Measurements from ENCODE around the gene POLE. TPM values are rescaled to one million over a fixed set of nuclear protein-coding genes. Genes with fewer than 3 reads are reported as not detected.

The POLE gene
- total RNA-seq, 1 experiment from 2014 or later, result 147 TPM

DNA sequence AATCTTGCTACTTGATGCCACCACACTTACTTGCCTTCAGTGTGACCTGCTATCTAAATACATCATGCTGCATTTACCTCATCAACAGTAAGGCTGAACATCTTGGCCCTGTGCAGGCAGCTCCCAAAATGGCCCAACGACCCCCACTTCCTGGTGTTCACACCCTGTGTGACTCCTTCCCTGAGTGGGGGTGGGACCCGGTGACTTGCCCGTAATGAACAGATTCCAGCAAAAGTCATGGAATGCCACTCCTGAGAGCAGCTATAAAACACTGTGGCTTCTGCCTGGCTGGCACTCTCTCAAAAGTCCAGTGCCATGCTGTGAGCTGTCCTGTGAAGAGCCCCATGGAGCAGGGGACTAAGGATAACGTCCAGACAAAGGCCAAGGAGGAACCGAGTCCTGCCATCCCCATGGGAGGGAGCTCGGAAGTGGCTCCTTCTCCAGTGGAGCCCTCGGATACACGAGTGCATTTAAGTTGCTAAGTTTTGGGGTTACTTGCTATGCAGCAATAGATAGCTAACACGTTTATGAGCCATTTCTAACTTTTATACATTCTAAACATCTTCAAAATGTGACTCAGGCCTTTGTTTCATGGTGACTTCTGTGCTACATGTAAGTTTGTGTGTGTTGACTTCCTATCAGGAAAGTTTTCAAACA lies 35.6 kb downstream of the POLE start:
- no peaks in the 10 kb centered on the region for H3K4me1 ChIP-seq (ENCODE audit: insufficient read depth, low read length)
- no peak overlapping the region for H3K23ac ChIP-seq (ENCODE audit: insufficient read length, low read depth, low read length)
- H3K79me2 ChIP-seq (ENCODE audit: insufficient read depth, low read length), result no peaks in the 10 kb centered on the region; the same call in 1 of the 2 replicates
- no peak overlapping the region for H4K8ac ChIP-seq (replicated peaks; ENCODE audit: insufficient read length, low read depth, low read length)
- H2BK120ac ChIP-seq (ENCODE audit: low read depth, low read length, poor library complexity, severe bottlenecking), result no peak overlapping the region
- no peak overlapping the region for H2AK5ac ChIP-seq (ENCODE audit: insufficient read length, low read length)
- H2AFZ ChIP-seq (ENCODE audit: low read length), result no peak overlapping the region
- H3K4me2 ChIP-seq (ENCODE audit: insufficient read depth, insufficient read length, low read length), result no peak overlapping the region
- no peak overlapping the region for H3K56ac ChIP-seq (ENCODE audit: insufficient read length, low read depth, low read length)
- no peaks in the 10 kb centered on the region for H3K23me2 ChIP-seq (ENCODE audit: insufficient read length, low read depth, low read length, poor library complexity, severe bottlenecking)
- TF ChIP-seq CTCF (conservative IDR thresholded peaks at IDR 0.05), result no peak
- Mint-ChIP-seq H3K9me3 (no peaks in the 10 kb centered on the region), H3K27ac (no peak overlapping the region; a peak in 2 of 7 replicates), H3K36me3 (ENCODE audit: insufficient read depth in 1 of 3, low read depth in 3 of 3) (peaks cover 23 to 91% (median 76%) of the 10 kb centered on the region in 3 experiments), H3K27me3 (ENCODE audit: low read depth) (no peaks in the 10 kb centered on the region), H3K4me1 (no peaks in the 10 kb centered on the region), H3K4me3 (no peak overlapping the region; a peak in 1 of 5 replicates)
- no peak overlapping the region for H2BK15ac ChIP-seq (ENCODE audit: low read depth, low read length)
- H4K20me1 ChIP-seq (ENCODE audit: control insufficient read depth, insufficient read depth, insufficient read length), result no peaks in the 10 kb centered on the region
- H3K79me1 ChIP-seq (ENCODE audit: insufficient read depth, low read depth, low read length, poor library complexity, severe bottlenecking), result no peaks in the 10 kb centered on the region
- no peak overlapping the region for H3K27ac ChIP-seq (ENCODE audit: insufficient read length, low read depth, low read length)
- DNase-seq, result no peak
- no peaks in the 10 kb centered on the region for H3K27me3 ChIP-seq (ENCODE audit: insufficient read depth, low read length)
- no peak overlapping the region for H3K4ac ChIP-seq (ENCODE audit: low read depth, low read length)
- no peak overlapping the region for H2BK20ac ChIP-seq (ENCODE audit: low read depth, low read length, poor library complexity, severe bottlenecking)
- H3T11ph ChIP-seq (ENCODE audit: low read length), result no peak overlapping the region
- H3K9ac ChIP-seq (ENCODE audit: extremely low read depth, insufficient read length, low read length), result no peak overlapping the region
- H4K5ac ChIP-seq (ENCODE audit: insufficient read length, low read depth, low read length), result no peak overlapping the region
- no peak overlapping the region for H3K18ac ChIP-seq (ENCODE audit: insufficient read length, low read depth, low read length)
- WGBS (ENCODE audit: extremely low coverage, insufficient read length, low lambda C conversion rate), result no CpG with 5 or more reads among the region's 9 CpGs
- no peak overlapping the region for H2BK5ac ChIP-seq (ENCODE audit: insufficient read length, low read length)
- no peak overlapping the region for H2BK12ac ChIP-seq (ENCODE audit: insufficient read length, low read depth, low read length)
- no peak overlapping the region for H4K91ac ChIP-seq (ENCODE audit: insufficient read length, low read depth, low read length)
- H3K9me3 ChIP-seq (ENCODE audit: control insufficient read depth, low read depth, low read length), result no peaks in the 10 kb centered on the region
- H3K14ac ChIP-seq (ENCODE audit: insufficient read depth, low read length), result no peak overlapping the region

Measured in H9 (cell line).